A673 (cell line): ENCODE results near the gene TARBP1. TPM values are rescaled to one million over a fixed set of nuclear protein-coding genes. Genes with fewer than 3 reads are reported as not detected.

ENCODE experiments used
- BruUV-seq: library from RNA; stranded (reverse); fragments of 400-500 nt; replicated peaks from 2 replicates; lab custom pipeline; 2021; lab: Mats Ljungman, UMichigan
- CTCF ChIA-PET: fragments of 300-600 bp; sonication (Branson Sonifier 250); formaldehyde crosslinking; loops from one replicate; lab custom pipeline; 2022; ENCODE audit warnings: antibody characterized with exemption; lab: Charles Lee
- POLR2A ChIA-PET: fragments of 300-600 bp; sonication (Branson Sonifier 250); formaldehyde crosslinking; loops from one replicate; lab custom pipeline; 2022; ENCODE audit warnings: antibody characterized with exemption; ENCODE audit not compliant: low non-redundant PET; lab: Charles Lee
- DNase-seq: peaks from one replicate; pipeline ENCODE4 v3.0.0-alpha.2; 2015; ENCODE audit warnings: low spot score
- H3K27ac ChIP-seq: fragments of 200-600 bp; sonication (generic); 2 replicates; pipeline ENCODE4 v1.5.1; 2016; ENCODE audit warnings: mixed run types, low read depth, mild to moderate bottlenecking, mixed read lengths, antibody characterized with exemption, low read length; ENCODE audit not compliant: poor library complexity, severe bottlenecking
- H3K27me3 ChIP-seq: fragments of 200-600 bp; sonication (generic); replicated peaks from 2 replicates; pipeline ENCODE4 v1.6.1; 2017; ENCODE audit warnings: mixed run types, low read depth, mild to moderate bottlenecking, mixed read lengths, antibody characterized with exemption, low read length; ENCODE audit not compliant: insufficient read depth, poor library complexity
- H3K36me3 ChIP-seq: fragments of 200-600 bp; sonication (generic); 2 replicates; pipeline ENCODE4 v1.6.1; 2016; ENCODE audit warnings: mixed run types, mild to moderate bottlenecking, mixed read lengths, antibody characterized with exemption, low read length; ENCODE audit not compliant: insufficient read depth, poor library complexity, severe bottlenecking
- H3K4me1 ChIP-seq: fragments of 200-600 bp; sonication (generic); 2 replicates; pipeline ENCODE4 v1.6.1; 2017; ENCODE audit warnings: mixed run types, mild to moderate bottlenecking, mixed read lengths, antibody characterized with exemption, low read length; ENCODE audit not compliant: insufficient read depth, poor library complexity, severe bottlenecking
- H3K4me3 ChIP-seq: fragments of 200-600 bp; sonication (generic); 2 replicates; pipeline ENCODE4 v1.5.1; 2016; ENCODE audit warnings: low read depth, mixed run types, mild to moderate bottlenecking, mixed read lengths, low read length; ENCODE audit not compliant: poor library complexity, severe bottlenecking
- H3K9me3 ChIP-seq: fragments of 200-600 bp; sonication (generic); 2 replicates; pipeline ENCODE4 v1.6.1; 2016; ENCODE audit warnings: mixed run types, low read depth, mild to moderate bottlenecking, mixed read lengths, antibody characterized with exemption, low read length; ENCODE audit not compliant: poor library complexity, severe bottlenecking
- CTCF ChIP-seq: fragments of 300-800, 200-600 bp; sonication (generic); conservative IDR thresholded peaks from 2 replicates; pipeline ENCODE4 v1.5.1; 2017; ENCODE audit warnings: low read depth, mild to moderate bottlenecking, antibody characterized with exemption, low read length, moderate library complexity, mixed read lengths
- EZH2 ChIP-seq: fragments of 200-600 bp; sonication (generic); IDR thresholded peaks from 2 replicates; pipeline ENCODE4 v1.6.1; 2017; ENCODE audit warnings: borderline replicate concordance, low read depth, mild to moderate bottlenecking, mixed read lengths, antibody characterized with exemption, low read length; ENCODE audit not compliant: poor library complexity, severe bottlenecking
- intact Hi-C: fragments of 100-400 bp; cut with micrococcal nuclease; formaldehyde crosslinking; loops from one replicate; pipeline ENCODE4 v1.10.0; 2022; ENCODE audit not compliant: unreplicated experiment
- total RNA-seq: library from RNA; stranded (reverse); gene quantifications from 2 replicates; pipeline ENCODE4 v1.2.3, GENCODE V29; 2021

TARBP1 gene
- total RNA-seq, 1 experiment from 2014 or later, result 28.0 TPM

GRCh38 chr1:234517110-234517802 is 38.3 kb upstream of the TARBP1 start:
- no peak for TF ChIP-seq CTCF
- TF ChIP-seq EZH2, result no peak
- Histone ChIP-seq H3K4me1 (peaks cover 86% of the 10 kb centered on the region), H3K36me3 (no peaks in the 10 kb centered on the region), H3K27me3 (no peaks in the 10 kb centered on the region), H3K4me3 (no peak overlapping the region), H3K9me3 (no peaks in the 10 kb centered on the region), H3K27ac (peak overlapping the region; percentile 75)
- intact Hi-C loops, result no loop called here
- CTCF ChIA-PET, result interaction anchor here (1.0 kb wide), 1 partner anchor 18 kb away, joined by 5 read pairs; no protein-coding TSS in a partner anchor
- BruUV-seq, result no TSS peak
- POLR2A ChIA-PET, result no interaction called here
- peak; percentile 35 for DNase-seq

GRCh38 chr1:234515821-234516241 is 36.9 kb upstream of the TARBP1 start:
- Histone ChIP-seq H3K4me3 (no peak overlapping the region), H3K36me3 (no peaks in the 10 kb centered on the region), H3K9me3 (no peaks in the 10 kb centered on the region), H3K27me3 (no peaks in the 10 kb centered on the region), H3K4me1 (peaks cover 78% of the 10 kb centered on the region), H3K27ac (peak overlapping the region; percentile 93)
- no peak for TF ChIP-seq EZH2
- TF ChIP-seq CTCF, result no peak
- intact Hi-C loops, result no loop called here
- ChIA-PET POLR2A (no interaction called here), CTCF (interaction anchor here (0.6 kb wide), 1 partner anchor 56 kb away, joined by 4 read pairs; no protein-coding TSS in a partner anchor)
- peak; percentile 93 for DNase-seq
- BruUV-seq, result no TSS peak

DNA sequence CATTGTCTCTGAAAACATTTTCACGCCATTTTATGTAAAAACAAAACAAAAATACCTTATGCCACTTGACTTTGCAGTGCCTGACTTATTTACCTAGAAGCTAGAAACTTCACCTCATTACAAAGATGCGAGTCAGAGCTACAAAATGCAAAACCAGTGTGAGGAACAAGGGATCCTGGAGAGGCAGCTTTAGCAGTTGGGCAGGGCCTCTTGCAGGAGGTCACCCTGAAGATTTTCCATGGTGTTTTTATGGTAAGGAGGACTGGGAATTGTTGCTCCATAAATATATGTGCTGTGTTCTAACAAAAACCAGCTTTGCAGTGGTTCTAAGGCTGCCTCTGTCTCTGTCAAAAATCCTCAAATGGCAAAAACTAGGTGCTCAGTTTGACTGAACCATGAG is 36.4 kb upstream of the TARBP1 start:
- Histone ChIP-seq H3K4me3 (no peak overlapping the region), H3K9me3 (no peaks in the 10 kb centered on the region), H3K4me1 (peaks cover 73% of the 10 kb centered on the region), H3K27ac (peak overlapping the region; percentile 93), H3K27me3 (no peaks in the 10 kb centered on the region), H3K36me3 (no peaks in the 10 kb centered on the region)
- BruUV-seq, result TSS peak; percentile 97
- no peak for TF ChIP-seq CTCF
- TF ChIP-seq EZH2, result no peak
- CTCF ChIA-PET, result no interaction called here
- DNase-seq, result no peak
- intact Hi-C loops, result no loop called here
- POLR2A ChIA-PET, result no interaction called here
